B cell (primary cell): ENCODE data around the gene BPIFB3.

Source experiments
- CTCF ChIP-seq: fragments of 200-600 bp; IDR thresholded peaks from one replicate; pipeline ENCODE4 v1.8.0; 2022; ENCODE audit warnings: antibody characterized with exemption, mild to moderate bottlenecking
- EZH2 ChIP-seq: IDR thresholded peaks from 2 replicates; pipeline ENCODE4 v1.6.1; 2012; ENCODE audit warnings: borderline replicate concordance, low read depth, mild to moderate bottlenecking, moderate library complexity, low read length; ENCODE audit not compliant: insufficient read depth, poor library complexity, severe bottlenecking

DNA sequence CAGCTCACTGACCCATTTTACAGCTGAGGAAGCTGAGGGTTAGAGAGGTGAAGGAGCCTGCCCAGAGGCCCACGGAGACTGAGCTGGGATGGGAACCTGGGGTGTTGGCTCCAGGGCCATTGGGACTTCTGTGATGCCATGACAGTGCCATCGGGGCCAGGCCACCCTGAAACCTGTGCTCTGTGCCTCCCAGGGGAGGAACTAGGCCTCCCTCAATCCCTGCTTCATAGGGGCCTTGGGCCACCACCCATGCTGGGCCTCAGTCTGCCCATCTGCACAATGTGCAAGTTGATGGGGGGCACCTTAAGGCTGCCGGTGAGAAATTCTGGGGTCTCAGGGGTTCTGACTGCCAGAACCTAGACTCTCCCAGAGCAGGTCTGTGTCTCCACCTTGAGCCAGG lies 50.6 kb downstream of the BPIFB3 start:
- TF ChIP-seq CTCF = no peak
- TF ChIP-seq EZH2 = no peak
